H9 (cell line): Measurements from ENCODE around the gene PTGES2. TPM values are rescaled to one million over a fixed set of nuclear protein-coding genes. Genes with fewer than 3 reads are reported as not detected.

Experiments
- DNase-seq: peaks from one replicate; pipeline ENCODE4 v3.0.0-alpha.2; 2017
- H2AFZ ChIP-seq: one replicate; pipeline ENCODE4 v1.6.1; 2013; ENCODE audit warnings: mild to moderate bottlenecking, low read length, control low read depth, moderate library complexity
- H2AK5ac ChIP-seq: 2 replicates; pipeline ENCODE4 v1.6.1; 2013; ENCODE audit warnings: low read length, control low read depth, mixed read lengths; ENCODE audit not compliant: insufficient read length
- H2BK120ac ChIP-seq: one replicate; pipeline ENCODE4 v1.6.1; 2013; ENCODE audit warnings: low read depth, mild to moderate bottlenecking, low read length, control low read depth, inconsistent platforms; ENCODE audit not compliant: poor library complexity, severe bottlenecking
- H2BK12ac ChIP-seq: 2 replicates; pipeline ENCODE4 v1.6.1; 2013; ENCODE audit warnings: low read length, control low read depth, mixed read lengths, low read depth; ENCODE audit not compliant: insufficient read length
- H2BK15ac ChIP-seq: 2 replicates; pipeline ENCODE4 v1.6.1; 2013; ENCODE audit warnings: low read depth, low read length, control low read depth
- H2BK20ac ChIP-seq: one replicate; pipeline ENCODE4 v1.6.1; 2013; ENCODE audit warnings: low read depth, mild to moderate bottlenecking, low read length, control low read depth, inconsistent platforms; ENCODE audit not compliant: poor library complexity, severe bottlenecking
- H2BK5ac ChIP-seq: 2 replicates; pipeline ENCODE4 v1.6.1; 2013; ENCODE audit warnings: low read length, control low read depth, mixed read lengths; ENCODE audit not compliant: insufficient read length
- H3K14ac ChIP-seq: 2 replicates; pipeline ENCODE4 v1.6.1; 2013; ENCODE audit warnings: low read length, control low read depth; ENCODE audit not compliant: insufficient read depth
- H3K18ac ChIP-seq: 2 replicates; pipeline ENCODE4 v1.6.1; 2013; ENCODE audit warnings: low read depth, mild to moderate bottlenecking, mixed read lengths, low read length, control low read depth; ENCODE audit not compliant: insufficient read length
- H3K23ac ChIP-seq: 2 replicates; pipeline ENCODE4 v1.6.1; 2013; ENCODE audit warnings: low read length, control low read depth, mixed read lengths, low read depth; ENCODE audit not compliant: insufficient read length
- H3K23me2 ChIP-seq: 2 replicates; pipeline ENCODE4 v1.6.1; 2013; ENCODE audit warnings: low read depth, mild to moderate bottlenecking, mixed read lengths, low read length, control low read depth; ENCODE audit not compliant: insufficient read length, poor library complexity, severe bottlenecking
- H3K27ac ChIP-seq: 2 replicates; pipeline ENCODE4 v1.5.1; 2013; ENCODE audit warnings: low read length, control low read depth, mixed read lengths, low read depth; ENCODE audit not compliant: insufficient read length
- H3K27me3 ChIP-seq: 2 replicates; pipeline ENCODE4 v1.6.1; 2013; ENCODE audit warnings: low read length, control low read depth, inconsistent platforms; ENCODE audit not compliant: insufficient read depth
- H3K4ac ChIP-seq: 2 replicates; pipeline ENCODE4 v1.6.1; 2013; ENCODE audit warnings: low read depth, mild to moderate bottlenecking, control low read depth, inconsistent platforms, low read length, moderate library complexity
- H3K4me1 ChIP-seq: 2 replicates; pipeline ENCODE4 v1.6.1; 2013; ENCODE audit warnings: low read length, control low read depth, inconsistent platforms; ENCODE audit not compliant: insufficient read depth
- H3K4me2 ChIP-seq: 2 replicates; pipeline ENCODE4 v1.6.1; 2013; ENCODE audit warnings: low read length, control low read depth, mixed read lengths; ENCODE audit not compliant: insufficient read length, insufficient read depth
- H3K56ac ChIP-seq: 2 replicates; pipeline ENCODE4 v1.6.1; 2013; ENCODE audit warnings: low read depth, mild to moderate bottlenecking, mixed read lengths, low read length, control low read depth; ENCODE audit not compliant: insufficient read length
- H3K79me1 ChIP-seq: 2 replicates; pipeline ENCODE4 v1.6.1; 2013; ENCODE audit warnings: low read depth, mild to moderate bottlenecking, moderate library complexity, low read length, control low read depth, inconsistent platforms; ENCODE audit not compliant: insufficient read depth, poor library complexity, severe bottlenecking
- H3K79me2 ChIP-seq: 2 replicates; pipeline ENCODE4 v1.6.1; 2013; ENCODE audit warnings: low read length, control low read depth, inconsistent platforms; ENCODE audit not compliant: insufficient read depth
- H3K9ac ChIP-seq: 2 replicates; pipeline ENCODE4 v1.6.1; 2013; ENCODE audit warnings: low read length, control low read depth, mixed read lengths; ENCODE audit not compliant: insufficient read length; ENCODE audit errors: extremely low read depth
- H3K9me3 ChIP-seq: one replicate; pipeline ENCODE4 v1.6.1; 2013; ENCODE audit warnings: low read depth, low read length, inconsistent platforms; ENCODE audit not compliant: control insufficient read depth
- H3T11ph ChIP-seq: one replicate; pipeline ENCODE4 v1.6.1; 2013; ENCODE audit warnings: mild to moderate bottlenecking, low read length, control low read depth, inconsistent platforms
- H4K20me1 ChIP-seq: one replicate; pipeline ENCODE4 v1.6.1; 2013; ENCODE audit not compliant: control insufficient read depth, insufficient read length, insufficient read depth
- H4K5ac ChIP-seq: 2 replicates; pipeline ENCODE4 v1.6.1; 2013; ENCODE audit warnings: low read depth, mild to moderate bottlenecking, mixed read lengths, low read length, control low read depth; ENCODE audit not compliant: insufficient read length
- H4K8ac ChIP-seq: replicated peaks from 2 replicates; pipeline ENCODE4 v1.6.1; 2013; ENCODE audit warnings: low read length, control low read depth, mixed read lengths, low read depth; ENCODE audit not compliant: insufficient read length
- H4K91ac ChIP-seq: 2 replicates; pipeline ENCODE4 v1.6.1; 2013; ENCODE audit warnings: low read depth, mild to moderate bottlenecking, moderate library complexity, mixed read lengths, low read length, control low read depth; ENCODE audit not compliant: insufficient read length
- H3K27ac Mint-ChIP-seq, 3 experiments: 2 replicates in 2 of 3; 3 replicates in 1 of 3; pipeline ENCODE4 v1.8.0; 2020 to 2021; ENCODE audit warnings: mixed read lengths in 3 of 3, mild to moderate bottlenecking in 1 of 3, moderate library complexity in 1 of 3
- H3K27me3 Mint-ChIP-seq: 2 replicates; pipeline ENCODE4 v1.8.0; 2021; ENCODE audit warnings: low read depth, mild to moderate bottlenecking, moderate library complexity, mixed read lengths
- H3K36me3 Mint-ChIP-seq, 3 experiments: 2 replicates in 2 of 3; 3 replicates in 1 of 3; pipeline ENCODE4 v1.8.0; 2020 to 2021; ENCODE audit warnings: low read depth in 3 of 3, mixed read lengths in 3 of 3; ENCODE audit not compliant: insufficient read depth in 1 of 3
- H3K4me1 Mint-ChIP-seq, 2 experiments: 2 replicates each; pipeline ENCODE4 v1.8.0; 2020; ENCODE audit warnings: mixed read lengths in 2 of 2
- H3K4me3 Mint-ChIP-seq, 2 experiments: 2 replicates in 1 of 2; 3 replicates in 1 of 2; pipeline ENCODE4 v1.8.0; 2020 to 2021; ENCODE audit warnings: mild to moderate bottlenecking in 2 of 2, mixed read lengths in 2 of 2, moderate library complexity in 1 of 2
- H3K9me3 Mint-ChIP-seq, 2 experiments: 2 replicates in 1 of 2; 3 replicates in 1 of 2; pipeline ENCODE4 v1.8.0; 2020; ENCODE audit warnings: mild to moderate bottlenecking in 2 of 2, mixed read lengths in 2 of 2, moderate library complexity in 1 of 2
- CTCF ChIP-seq: fragments of 200-600 bp; sonication (generic); conservative IDR thresholded peaks from 3 replicates; pipeline ENCODE4 v1.8.0; 2021; ENCODE audit warnings: antibody characterized with exemption, mild to moderate bottlenecking
- WGBS: extraction: QIAGEN DNeasy Blood & Tissue Kit; methylation state at CpG from one replicate; pipeline ENCODE4 v1.1.7; 2013; ENCODE audit warnings: missing lambda C conversion rate, low lambda C conversion rate, mixed read lengths; ENCODE audit not compliant: insufficient read length; ENCODE audit errors: extremely low coverage; 5-methylcytosine and 5-hydroxymethylcytosine counted together
- total RNA-seq: library from RNA; stranded (reverse); gene quantifications from 2 replicates; pipeline ENCODE4 v1.2.1, GENCODE V29; 2021

The PTGES2 gene
- total RNA-seq, 1 experiment from 2014 or later = 63.9 TPM

GRCh38 chr9:128100581-128100980 lies 26.9 kb downstream of the PTGES2 start:
- DNase-seq = no peak
- Histone ChIP-seq H4K8ac (no peak overlapping the region), H3K79me1 (peaks cover 3% of the 10 kb centered on the region), H3K56ac (no peak overlapping the region), H2AFZ (no peak overlapping the region), H3K14ac (no peak overlapping the region), H2BK15ac (no peak overlapping the region), H2BK12ac (no peak overlapping the region), H2AK5ac (no peak overlapping the region), H3K27ac (no peak overlapping the region), H3K4ac (no peak overlapping the region), H2BK20ac (no peak overlapping the region), H2BK120ac (no peak overlapping the region), H3K18ac (no peak overlapping the region), H3K9me3 (no peaks in the 10 kb centered on the region), H3K4me2 (no peak overlapping the region), H3K23me2 (peaks cover 10% of the 10 kb centered on the region), H4K20me1 (no peaks in the 10 kb centered on the region), H2BK5ac (no peak overlapping the region), H3K4me1 (peaks cover 5% of the 10 kb centered on the region; the same call in 1 of the 2 replicates), H4K91ac (no peak overlapping the region), H3K79me2 (peaks cover 7% of the 10 kb centered on the region; the same call in 1 of the 2 replicates), H3K27me3 (no peaks in the 10 kb centered on the region), H4K5ac (no peak overlapping the region), H3K9ac (no peak overlapping the region), H3T11ph (no peak overlapping the region), H3K23ac (no peak overlapping the region)
- Mint-ChIP-seq H3K27ac (peak overlapping the region in 2 of 3 experiments; percentile 68 to 96; a peak in 1 of 7 replicates), H3K27me3 (no peaks in the 10 kb centered on the region), H3K9me3 (no peaks in the 10 kb centered on the region), H3K4me1 (peaks cover 51 to 58% of the 10 kb centered on the region in 2 experiments), H3K4me3 (peak overlapping the region in 1 of 2 experiments; percentile 84; a peak in 1 of 5 replicates), H3K36me3 (peaks cover 19 to 43% (median 39%) of the 10 kb centered on the region in 3 experiments; a peak in 6 of 7 replicates)
- WGBS = no CpG with 5 or more reads among the region's 10 CpGs
- no peak for TF ChIP-seq CTCF
